Measurements from ENCODE around the gene PDXK.
A peak's percentile ranks its signal among the peaks of the same experiment; 100 is the strongest.

Gene PDXK

DNA sequence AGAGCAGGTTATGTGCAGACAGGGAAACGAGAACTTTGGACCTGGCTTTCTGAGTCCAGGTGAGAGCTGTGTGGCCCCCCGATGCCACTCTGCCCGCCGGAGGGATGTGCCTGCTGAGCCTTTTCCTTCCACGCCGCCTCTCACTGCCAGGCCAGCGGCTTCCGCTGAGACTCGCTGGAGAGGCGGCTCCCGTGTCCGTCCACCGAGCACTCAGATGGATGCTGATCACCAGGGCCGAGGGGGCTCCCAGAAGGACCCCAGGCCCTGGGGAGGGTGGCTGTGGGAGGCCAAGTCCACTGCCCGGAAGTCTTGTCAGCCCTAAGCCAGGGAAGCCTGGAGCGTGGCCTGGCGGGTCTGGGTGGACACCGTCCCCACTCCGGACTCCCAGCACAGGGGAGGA is 40.7 kb downstream of the PDXK start:
- no peaks in the 10 kb centered on the region for H3K27me3 ChIP-seq (ENCODE audit: insufficient read depth, low read depth, severe bottlenecking)
- no peak for DNase-seq
- H3K36me3 ChIP-seq = peaks cover 49% of the 10 kb centered on the region
- no peak overlapping the region for H3K27ac ChIP-seq
- H3K9me3 ChIP-seq (ENCODE audit: severe bottlenecking) = peaks cover 4% of the 10 kb centered on the region
- TF ChIP-seq, protein P1, sequence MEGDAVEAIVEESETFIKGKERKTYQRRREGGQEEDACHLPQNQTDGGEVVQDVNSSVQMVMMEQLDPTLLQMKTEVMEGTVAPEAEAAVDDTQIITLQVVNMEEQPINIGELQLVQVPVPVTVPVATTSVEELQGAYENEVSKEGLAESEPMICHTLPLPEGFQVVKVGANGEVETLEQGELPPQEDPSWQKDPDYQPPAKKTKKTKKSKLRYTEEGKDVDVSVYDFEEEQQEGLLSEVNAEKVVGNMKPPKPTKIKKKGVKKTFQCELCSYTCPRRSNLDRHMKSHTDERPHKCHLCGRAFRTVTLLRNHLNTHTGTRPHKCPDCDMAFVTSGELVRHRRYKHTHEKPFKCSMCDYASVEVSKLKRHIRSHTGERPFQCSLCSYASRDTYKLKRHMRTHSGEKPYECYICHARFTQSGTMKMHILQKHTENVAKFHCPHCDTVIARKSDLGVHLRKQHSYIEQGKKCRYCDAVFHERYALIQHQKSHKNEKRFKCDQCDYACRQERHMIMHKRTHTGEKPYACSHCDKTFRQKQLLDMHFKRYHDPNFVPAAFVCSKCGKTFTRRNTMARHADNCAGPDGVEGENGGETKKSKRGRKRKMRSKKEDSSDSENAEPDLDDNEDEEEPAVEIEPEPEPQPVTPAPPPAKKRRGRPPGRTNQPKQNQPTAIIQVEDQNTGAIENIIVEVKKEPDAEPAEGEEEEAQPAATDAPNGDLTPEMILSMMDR (IDR thresholded peaks at IDR 0.05; ENCODE audit: low read depth, low read length) = no peak
- H3K4me3 ChIP-seq (ENCODE audit: low read depth, low read length) = no peak overlapping the region

DNA sequence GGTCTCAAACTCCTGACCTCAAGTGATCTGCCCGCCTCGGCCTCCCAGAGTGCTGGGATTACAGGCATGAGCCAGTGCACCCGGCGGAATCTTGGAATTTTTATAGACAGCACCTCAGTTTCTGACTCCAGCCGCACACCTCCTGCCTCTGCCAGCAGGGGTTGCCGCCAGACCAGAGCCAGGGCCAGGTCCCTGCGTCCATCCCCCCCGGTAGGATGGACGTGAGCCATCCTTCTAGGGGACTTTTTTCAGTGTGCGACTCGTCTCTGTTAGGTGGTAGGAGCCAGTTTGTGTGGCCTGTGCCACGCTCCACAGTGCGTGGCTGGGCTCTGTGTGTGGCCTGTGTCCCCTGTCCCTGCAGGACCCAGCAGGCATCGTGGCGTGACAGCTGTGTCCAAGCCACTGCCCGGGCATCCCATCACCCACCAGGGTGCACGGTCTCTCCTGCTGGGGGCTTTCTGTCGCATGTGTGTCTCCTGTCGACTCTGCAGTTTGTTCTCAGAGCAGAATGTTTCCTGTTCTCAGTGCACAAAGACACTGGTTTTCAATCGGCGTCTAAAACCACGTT is 41.5 kb downstream of the PDXK start:
- Histone ChIP-seq H3K27ac (no peak overlapping the region), H3K36me3 (peaks cover 43% of the 10 kb centered on the region), H3K27me3 (ENCODE audit: insufficient read depth, low read depth, severe bottlenecking) (no peaks in the 10 kb centered on the region), H3K9me3 (ENCODE audit: severe bottlenecking) (peaks cover 4% of the 10 kb centered on the region), H3K4me3 (ENCODE audit: low read depth, low read length) (no peak overlapping the region)
- TF ChIP-seq, protein P1 (IDR thresholded peaks at IDR 0.05; ENCODE audit: low read depth, low read length) = peak; percentile 31; the same call in 1 of the 2 replicates
- no peak for DNase-seq

DNA sequence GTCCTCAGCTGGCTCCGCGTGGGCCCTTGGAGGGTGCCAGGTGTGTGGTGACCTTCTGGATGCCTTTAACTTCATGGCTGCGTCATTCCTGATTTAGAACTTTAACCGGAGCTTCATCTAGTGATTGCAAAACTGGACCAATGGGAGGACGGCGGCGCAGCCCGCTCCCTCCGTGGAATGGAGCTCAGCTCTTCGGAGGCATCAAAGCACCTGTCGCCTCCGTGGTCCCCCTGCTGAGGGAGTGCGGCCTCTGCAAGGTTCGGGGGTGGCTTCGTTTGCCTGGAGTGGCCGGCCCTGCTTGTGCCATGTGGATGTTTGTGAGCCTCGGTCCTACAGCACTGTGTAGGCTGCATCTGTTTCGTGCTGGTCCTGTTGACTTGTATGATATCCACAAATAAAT is 43.0 kb downstream of the PDXK start:
- Histone ChIP-seq H3K36me3 (peaks cover 29% of the 10 kb centered on the region), H3K9me3 (ENCODE audit: severe bottlenecking) (peaks cover 4% of the 10 kb centered on the region), H3K27me3 (ENCODE audit: insufficient read depth, low read depth, severe bottlenecking) (no peaks in the 10 kb centered on the region), H3K27ac (no peak overlapping the region), H3K4me3 (ENCODE audit: low read depth, low read length) (no peak overlapping the region)
- TF ChIP-seq, protein P1 (IDR thresholded peaks at IDR 0.05; ENCODE audit: low read depth, low read length) = no peak
- DNase-seq = no peak

DNA sequence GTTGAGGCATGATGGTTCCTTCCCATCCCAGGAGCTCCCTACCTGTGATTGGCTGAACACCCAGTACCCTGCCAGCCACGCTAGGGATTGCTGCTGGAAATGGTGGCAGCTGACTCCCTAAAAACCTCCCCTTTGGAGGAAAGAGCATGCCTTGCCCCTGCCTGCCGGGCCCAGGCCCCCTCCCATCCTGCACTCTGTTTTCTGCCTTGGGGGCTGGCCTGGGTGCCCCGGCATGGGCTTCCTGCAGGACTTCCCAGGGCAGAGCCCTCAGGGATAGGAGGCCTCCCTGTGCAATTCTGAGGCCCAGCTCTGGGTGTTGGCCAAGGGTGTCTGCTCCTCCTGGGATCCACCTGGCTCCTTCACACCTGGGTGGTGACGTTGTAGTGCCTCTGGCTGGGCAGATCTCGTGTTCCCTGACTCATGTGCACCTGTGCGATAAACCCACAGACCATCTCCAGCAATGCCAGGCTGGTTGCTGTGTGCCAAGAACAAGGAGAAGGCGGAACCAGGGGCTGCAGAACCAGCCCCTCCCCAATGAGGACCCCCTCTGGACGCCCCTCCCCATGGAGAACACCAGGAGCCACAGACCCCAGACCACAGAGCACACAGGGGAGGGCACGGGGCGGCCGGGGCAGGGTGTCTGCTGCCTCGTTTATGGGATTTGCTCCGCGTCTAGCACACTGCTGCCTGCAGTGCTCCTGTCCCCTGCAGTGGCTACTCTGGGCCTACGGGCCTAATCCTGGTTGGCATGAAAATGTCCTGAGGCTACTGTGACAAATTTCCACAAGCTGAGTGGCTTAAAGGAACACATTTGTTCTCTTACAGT is 43.6 kb downstream of the PDXK start:
- no peak overlapping the region for H3K4me3 ChIP-seq (ENCODE audit: low read depth, low read length)
- H3K27ac ChIP-seq = no peak overlapping the region
- H3K36me3 ChIP-seq = peaks cover 25% of the 10 kb centered on the region
- DNase-seq = no peak
- no peaks in the 10 kb centered on the region for H3K27me3 ChIP-seq (ENCODE audit: insufficient read depth, low read depth, severe bottlenecking)
- TF ChIP-seq, protein P1 (IDR thresholded peaks at IDR 0.05; ENCODE audit: low read depth, low read length) = no peak
- H3K9me3 ChIP-seq (ENCODE audit: severe bottlenecking) = peaks cover 4% of the 10 kb centered on the region

DNA sequence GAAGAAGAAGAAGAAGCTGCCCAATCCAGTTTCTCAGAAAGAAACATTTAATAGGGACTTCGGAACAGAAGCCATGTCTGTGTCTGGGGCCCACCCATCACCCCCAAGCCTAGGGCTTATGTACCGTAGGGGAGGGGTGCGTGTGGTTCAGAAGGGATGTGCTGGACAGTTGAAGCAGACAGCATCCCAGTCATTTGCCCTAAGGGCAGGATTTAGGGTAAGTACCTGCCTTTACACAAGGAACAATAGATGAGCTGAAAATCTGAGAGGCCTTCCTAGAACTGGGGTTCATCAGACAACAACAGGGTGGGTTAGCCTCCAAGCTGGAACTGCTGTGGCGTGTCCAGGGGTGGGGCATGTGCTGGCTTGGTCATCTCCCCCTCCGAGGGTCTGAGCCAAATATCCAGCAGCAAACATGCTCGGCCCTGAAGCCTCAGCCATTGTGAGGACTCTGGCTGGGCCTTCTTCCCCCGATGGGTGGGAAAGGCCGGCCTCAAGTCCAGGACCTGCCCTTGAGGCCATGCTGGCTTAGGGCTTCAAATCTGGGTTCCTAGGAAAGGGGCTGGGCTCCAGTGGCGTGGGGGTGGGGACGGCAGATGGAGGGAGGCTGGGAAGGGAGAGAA is 45.1 kb downstream of the PDXK start:
- Histone ChIP-seq H3K9me3 (ENCODE audit: severe bottlenecking) (peaks cover 4% of the 10 kb centered on the region), H3K27ac (no peak overlapping the region), H3K27me3 (ENCODE audit: insufficient read depth, low read depth, severe bottlenecking) (no peaks in the 10 kb centered on the region), H3K4me3 (ENCODE audit: low read depth, low read length) (no peak overlapping the region), H3K36me3 (peaks cover 22% of the 10 kb centered on the region)
- DNase-seq = peak; percentile 46
- TF ChIP-seq, protein P1 (IDR thresholded peaks at IDR 0.05; ENCODE audit: low read depth, low read length) = no peak
